Stomach (tissue), 9 donors: ENCODE measurements around the gene KDM2B. TPM values are rescaled to one million over a fixed set of nuclear protein-coding genes. Genes with fewer than 3 reads are reported as not detected.
A peak's percentile ranks its signal among the peaks of the same experiment; 100 is the strongest.

Source experiments
- DNase-seq, 2 donors: peaks; one replicate each; pipeline versions ENCODE4 v3.0.0 to v3.0.0-alpha.2; 2013 to 2019
- H3K27ac ChIP-seq, 5 donors: fragments of 200-600 bp in 4 of 5; sonication (generic) in 4 of 5; one replicate each; pipeline ENCODE4 v1.5.1; 2013 to 2019; ENCODE audit warnings: mild to moderate bottlenecking in 1 of 5, moderate library complexity in 1 of 5
- H3K27me3 ChIP-seq, 3 donors: fragments of 200-600 bp; sonication (generic); one replicate each; pipeline ENCODE4 v1.5.1; 2017 to 2019; ENCODE audit warnings: mixed run types in 1 of 3
- H3K36me3 ChIP-seq, 4 donors: fragments of 200-600 bp; sonication (generic); 1 replicate in 3 of 4; 2 replicates in 1 of 4; pipeline ENCODE4 v1.5.1; 2016 to 2019
- H3K4me1 ChIP-seq, 4 donors: fragments of 200-600 bp; sonication (generic); one replicate each; pipeline ENCODE4 v1.5.1; 2016 to 2019
- H3K4me3 ChIP-seq, 4 donors: fragments of 200-600 bp; sonication (generic) in 3 of 4; one replicate each; pipeline ENCODE4 v1.5.1; 2016 to 2019; ENCODE audit warnings: mild to moderate bottlenecking in 1 of 4
- H3K9me3 ChIP-seq, 4 donors: fragments of 200-600 bp; sonication (generic); one replicate each; pipeline ENCODE4 v1.5.1; 2016 to 2019
- CTCF ChIP-seq, 7 experiments: fragments of 450-650 bp in 4 of 7; fragments of 200-600 bp in 3 of 7; sonication (generic) in 3 of 7; IDR thresholded peaks; one replicate each; pipeline ENCODE4 v1.5.1; 2016 to 2019; ENCODE audit warnings: antibody characterized with exemption in 7 of 7, control low read depth in 2 of 7, mild to moderate bottlenecking in 1 of 7
- EP300 ChIP-seq: sonication (generic); formaldehyde crosslinking; IDR thresholded peaks from one replicate; pipeline ENCODE4 v1.6.1; 2017; ENCODE audit warnings: antibody characterized with exemption
- POLR2A ChIP-seq, 4 donors: fragments of 450-650 bp; IDR thresholded peaks; one replicate each; pipeline ENCODE4 v1.6.1; 2016; ENCODE audit warnings: antibody characterized with exemption in 4 of 4, control low read depth in 2 of 4, mild to moderate bottlenecking in 1 of 4, moderate library complexity in 1 of 4
- POLR2AphosphoS5 ChIP-seq, 3 donors: sonication (generic); formaldehyde crosslinking; IDR thresholded peaks; one replicate each; pipeline ENCODE4 v1.6.1; 2016; ENCODE audit warnings: antibody characterized with exemption in 3 of 3
- WGBS, 5 donors: extraction: QIAGEN DNeasy Blood & Tissue Kit in 3 of 5; methylation state at CpG; one replicate each; pipeline versions ENCODE4 v1.1.5 to v1.1.7; 2013 to 2018; 5-methylcytosine and 5-hydroxymethylcytosine counted together
- intact Hi-C: fragments of 100-400 bp; cut with DNase I; formaldehyde crosslinking; loops from one replicate; pipeline ENCODE4 v1.15.1; 2023; ENCODE audit warnings: low total_unique reads
- polyA plus RNA-seq, 3 donors: library from polyadenylated mRNA; stranded (reverse); fragments of 200-250 nt; gene quantifications; one replicate each; pipeline ENCODE4 v1.2.3, GENCODE V29; 2013
- total RNA-seq, 5 donors: library from RNA; depleted of rRNA; stranded (reverse); fragments of >200 nt; gene quantifications; one replicate each; pipeline versions ENCODE4 v1.1.0 to v1.2.3, GENCODE V29; 2014 to 2016
- donor health status: healthy with polysubstance abuse.
- donor health status: Bipolar disorder and iron deficiency.
- donor health status: healthy.

Gene KDM2B
- total and polyA plus RNA-seq, 8 donors = 5.8 to 72.8 (median 11.7) TPM

- H3K27me3 ChIP-seq = no peaks in the 10 kb centered on the region
- 94 to 96% (median 95%) methylated on average over 13 of the region's 13 CpGs for WGBS, 5 donors
- no peaks in the 10 kb centered on the region for H3K9me3 ChIP-seq
- TF ChIP-seq POLR2A (IDR thresholded peaks at IDR 0.05) = no peak
- intact Hi-C loops = loop anchor here (5.0 kb wide), 1 partner anchor 178 kb away; no protein-coding TSS in a partner anchor
- peaks cover 0 to 64% (median 39%) of the 10 kb centered on the region in 4 donors for H3K36me3 ChIP-seq
- H3K4me3 ChIP-seq = no peak overlapping the region
- H3K27ac ChIP-seq = no peak overlapping the region
- H3K4me1 ChIP-seq = peaks cover 0 to 13% (median 8%) of the 10 kb centered on the region in 4 donors
- DNase-seq = no peak
Measured at GRCh38 chr12:121504505-121504904, 76.3 kb downstream of the KDM2B start.

GRCh38 chr12:121503395-121503794 lies 77.4 kb downstream of the KDM2B start:
- no peaks in the 10 kb centered on the region for H3K27me3 ChIP-seq
- no peak overlapping the region for H3K4me3 ChIP-seq
- H3K27ac ChIP-seq = no peak overlapping the region
- intact Hi-C loops = loop anchor here (5.0 kb wide), 1 partner anchor 179 kb away; no protein-coding TSS in a partner anchor
- H3K36me3 ChIP-seq = peaks cover 0 to 53% (median 28%) of the 10 kb centered on the region in 4 donors
- H3K9me3 ChIP-seq = no peaks in the 10 kb centered on the region
- no peak for DNase-seq
- peaks cover 0 to 14% (median 8%) of the 10 kb centered on the region in 4 donors for H3K4me1 ChIP-seq
- 93 to 100% (median 100%) methylated on average over 1 of the region's 1 CpG for WGBS, 5 donors
- TF ChIP-seq POLR2A (IDR thresholded peaks at IDR 0.05) (no peak), EP300 (no peak), POLR2AphosphoS5 (IDR thresholded peaks at IDR 0.05) (no peak), CTCF (IDR thresholded peaks at IDR 0.05) (no peak)

GRCh38 chr12:121501946-121502345 lies 78.9 kb downstream of the KDM2B start:
- intact Hi-C loops = loop anchor here (5.0 kb wide), 1 partner anchor 180 kb away; no protein-coding TSS in a partner anchor
- no peak for DNase-seq
- 91 to 95% (median 92%) methylated on average over 8 to 9 of the region's 9 CpGs for WGBS, 5 donors
- H3K4me1 ChIP-seq = peaks cover 0 to 14% (median 9%) of the 10 kb centered on the region in 4 donors
- no peaks in the 10 kb centered on the region for H3K27me3 ChIP-seq
- TF ChIP-seq EP300 (no peak), POLR2A (IDR thresholded peaks at IDR 0.05) (no peak), POLR2AphosphoS5 (IDR thresholded peaks at IDR 0.05) (no peak), CTCF (IDR thresholded peaks at IDR 0.05) (no peak)
- H3K4me3 ChIP-seq = no peak overlapping the region
- peaks cover 0 to 38% (median 17%) of the 10 kb centered on the region in 4 donors for H3K36me3 ChIP-seq
- H3K9me3 ChIP-seq = no peaks in the 10 kb centered on the region
- H3K27ac ChIP-seq = no peak overlapping the region

GRCh38 chr12:121499929-121500793 lies 80.7 kb downstream of the KDM2B start:
- intact Hi-C loops = loop anchor here (5.0 to 10.0 kb wide), 2 partner anchors 165 to 182 kb away; partner anchors contain the start of gene MORN3
- peak overlapping the region in 4 of 5 donors; percentile 18 to 66 (median 53) for H3K27ac ChIP-seq

More at GRCh38 chr12:121499929-121500793, 80.7 kb downstream of the KDM2B start:
- WGBS, 5 donors = 24 to 43% (median 37%) methylated on average over 21 of the region's 21 CpGs
- H3K27me3 ChIP-seq = no peaks in the 10 kb centered on the region
- H3K36me3 ChIP-seq = peaks cover 0 to 27% (median 14%) of the 10 kb centered on the region in 4 donors
- H3K9me3 ChIP-seq = no peaks in the 10 kb centered on the region
- peak overlapping the region in 3 of 4 donors; percentile 7 to 27 (median 16) for H3K4me3 ChIP-seq
- peaks cover 0 to 14% (median 10%) of the 10 kb centered on the region in 4 donors for H3K4me1 ChIP-seq
- TF ChIP-seq POLR2A (IDR thresholded peaks at IDR 0.05) (no peak), POLR2AphosphoS5 (IDR thresholded peaks at IDR 0.05) (peak in 2 of 3 donors; percentile 15 to 45), EP300 (no peak), CTCF (IDR thresholded peaks at IDR 0.05) (peak in 5 of 7 experiments; percentile 65 to 99 (median 95))
- DNase-seq = peak; percentile 84 to 90
